Keratinocyte (primary cell): Measurements from ENCODE around the gene CDKL4. TPM values are rescaled to one million over a fixed set of nuclear protein-coding genes. Genes with fewer than 3 reads are reported as not detected.

ENCODE experiments used
- DNase-seq: peaks from one replicate; pipeline ENCODE4 v3.0.0-alpha.2; 2011; ENCODE audit warnings: low read depth, missing footprints, low spot score
- FAIRE-seq: peaks from 2 replicates; lab custom pipeline; 2011; peaks lifted over from hg19 to GRCh38; lab: Jason Lieb, UNC
- H2AFZ ChIP-seq: 2 replicates; pipeline ENCODE4 v1.6.0; 2012; ENCODE audit warnings: low read length, control low read depth, inconsistent platforms; ENCODE audit not compliant: control insufficient read depth
- H3K27ac ChIP-seq: 2 replicates; pipeline ENCODE4 v1.5.1; 2011; ENCODE audit warnings: low read length; ENCODE audit not compliant: control insufficient read depth, insufficient read depth
- H3K27me3 ChIP-seq: 3 replicates; pipeline ENCODE4 v1.6.0; 2011; ENCODE audit warnings: low read length; ENCODE audit not compliant: control insufficient read depth, insufficient read depth; ENCODE audit errors: extremely low read depth
- H3K36me3 ChIP-seq, 2 experiments: 2 replicates in 1 of 2; 3 replicates in 1 of 2; pipeline ENCODE4 v1.5.1; 2011; ENCODE audit warnings: low read length in 2 of 2, mild to moderate bottlenecking in 1 of 2; ENCODE audit not compliant: control insufficient read depth in 2 of 2, insufficient read depth in 2 of 2; ENCODE audit errors: extremely low read depth in 1 of 2
- H3K4me1 ChIP-seq: 3 replicates; pipeline ENCODE4 v1.5.1; 2011; ENCODE audit warnings: low read length; ENCODE audit not compliant: control insufficient read depth, insufficient read depth; ENCODE audit errors: extremely low read depth
- H3K4me2 ChIP-seq: 3 replicates; pipeline ENCODE4 v1.6.0; 2011; ENCODE audit warnings: low read depth, low read length; ENCODE audit not compliant: control insufficient read depth, insufficient read depth; ENCODE audit errors: extremely low read depth
- H3K4me3 ChIP-seq, 3 experiments: fragments of 200-600 bp in 1 of 3; sonication (generic) in 1 of 3; 2 replicates in 2 of 3; 3 replicates in 1 of 3; pipeline ENCODE4 v1.5.1; 2011 to 2016; ENCODE audit warnings: low read length in 3 of 3, mild to moderate bottlenecking in 3 of 3, control low read depth in 2 of 3, inconsistent platforms in 1 of 3, low read depth in 1 of 3, mixed read lengths in 1 of 3, mixed run types in 1 of 3, moderate library complexity in 1 of 3; ENCODE audit not compliant: control insufficient read depth in 2 of 3, insufficient read depth in 2 of 3; ENCODE audit errors: extremely low read depth in 1 of 3
- H3K79me2 ChIP-seq: 2 replicates; pipeline ENCODE4 v1.6.0; 2012; ENCODE audit warnings: low read length; ENCODE audit not compliant: control insufficient read depth, insufficient read depth
- H3K9ac ChIP-seq: 3 replicates; pipeline ENCODE4 v1.6.0; 2011; ENCODE audit warnings: low read length; ENCODE audit not compliant: control insufficient read depth, insufficient read depth; ENCODE audit errors: extremely low read depth
- H3K9me1 ChIP-seq: 3 replicates; pipeline ENCODE4 v1.6.0; 2011; ENCODE audit warnings: low read length; ENCODE audit not compliant: control insufficient read depth, insufficient read depth; ENCODE audit errors: extremely low read depth
- H3K9me3 ChIP-seq: 2 replicates; pipeline ENCODE4 v1.5.1; 2012; ENCODE audit warnings: low read depth, low read length; ENCODE audit not compliant: control insufficient read depth
- H4K20me1 ChIP-seq: 3 replicates; pipeline ENCODE4 v1.6.0; 2011; ENCODE audit warnings: low read length; ENCODE audit not compliant: control insufficient read depth, insufficient read depth; ENCODE audit errors: extremely low read depth
- CTCF ChIP-seq, 3 experiments: IDR thresholded peaks in 1 of 3; conservative IDR thresholded peaks in 1 of 3; optimal IDR thresholded peaks in 1 of 3; 2 replicates in 2 of 3; 3 replicates in 1 of 3; pipeline versions ENCODE3 to v1.5.1; 2011; ENCODE audit warnings: low read length in 3 of 3, mild to moderate bottlenecking in 3 of 3, moderate library complexity in 2 of 3, control low read depth in 1 of 3, inconsistent platforms in 1 of 3; ENCODE audit not compliant: insufficient read depth in 2 of 3; ENCODE audit errors: extremely low read depth in 1 of 3
- EZH2 ChIP-seq: IDR thresholded peaks from one replicate; pipeline ENCODE4 v1.6.1; 2012; ENCODE audit warnings: inconsistent platforms, mild to moderate bottlenecking, low read length, moderate library complexity
- dilution Hi-C: fragments of 300-500 bp; cut with MboI; formaldehyde crosslinking; loops from one replicate; pipeline ENCODE4 v1.7.0; 2020; ENCODE audit warnings: low sequenced_read_pairs; ENCODE audit not compliant: extremely low pct_ligation_motif_present
- polyA plus RNA-seq, 5 experiments: library from polyadenylated mRNA; depleted of rRNA in 3 of 5; stranded (reverse) in 3 of 5; stranded (forward) in 1 of 5; unstranded in 1 of 5; fragments of >200 nt; gene quantifications; 1 replicate in 1 of 5; 2 replicates in 3 of 5; 3 replicates in 1 of 5; pipeline versions ENCODE4 v1.2.1 to v1.2.3, GENCODE V29; 2011 to 2012; ENCODE audit warnings: missing spikeins in 2 of 5, low read depth in 1 of 5, low replicate concordance in 1 of 5

CDKL4 gene
- polyA plus RNA-seq, 1 donor (not counting 4 experiments of a cell fraction or from before 2014, with no cell fraction given): not detected

DNA sequence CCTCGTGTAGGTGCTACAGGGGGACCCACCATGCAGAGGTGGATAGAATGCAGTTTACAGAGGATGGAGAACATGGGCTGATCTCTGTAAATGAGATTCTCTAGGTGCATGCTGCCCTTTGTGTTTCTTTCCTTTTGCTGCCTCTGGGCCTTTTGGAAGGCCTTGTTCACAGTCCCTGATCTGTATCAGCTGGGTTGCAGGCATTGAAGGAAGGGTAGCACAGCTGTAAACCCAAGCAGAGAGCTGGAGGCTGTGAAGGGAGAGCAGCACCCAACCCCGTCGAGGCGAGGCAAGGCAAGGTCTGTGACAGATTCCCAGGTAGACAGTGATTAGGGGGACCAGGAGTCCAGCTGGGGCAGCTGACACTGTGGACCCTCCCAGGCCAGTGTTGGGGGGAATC lies 66.8 kb downstream of the CDKL4 start:
- no peaks in the 10 kb centered on the region for H3K79me2 ChIP-seq
- no peaks in the 10 kb centered on the region for H3K4me1 ChIP-seq
- no peaks in the 10 kb centered on the region for H3K9me3 ChIP-seq
- H3K36me3 ChIP-seq: no peaks in the 10 kb centered on the region
- H3K9ac ChIP-seq: no peak overlapping the region
- no peak for DNase-seq
- H3K4me3 ChIP-seq: no peak overlapping the region
- no peak overlapping the region for H3K4me2 ChIP-seq
- no peak overlapping the region for H2AFZ ChIP-seq
- dilution Hi-C loops: no loop called here
- TF ChIP-seq CTCF (optimal IDR thresholded peaks at IDR 0.05 in 1 of 3, IDR thresholded peaks at IDR 0.05 in 1 of 3, conservative IDR thresholded peaks at IDR 0.05 in 1 of 3; ENCODE audit: extremely low read depth in 1 of 3, insufficient read depth in 2 of 3, low read length in 3 of 3) (no peak), EZH2 (no peak)
- H4K20me1 ChIP-seq: no peaks in the 10 kb centered on the region
- no peak for FAIRE-seq
- H3K9me1 ChIP-seq: no peaks in the 10 kb centered on the region
- H3K27me3 ChIP-seq: no peaks in the 10 kb centered on the region
- no peak overlapping the region for H3K27ac ChIP-seq

- no peak overlapping the region for H2AFZ ChIP-seq
- H3K9me3 ChIP-seq: no peaks in the 10 kb centered on the region
- FAIRE-seq (no peak), DNase-seq (no peak)
- dilution Hi-C loops: no loop called here
- H4K20me1 ChIP-seq: no peaks in the 10 kb centered on the region
- no peaks in the 10 kb centered on the region for H3K9me1 ChIP-seq
- TF ChIP-seq CTCF (optimal IDR thresholded peaks at IDR 0.05 in 1 of 3, IDR thresholded peaks at IDR 0.05 in 1 of 3, conservative IDR thresholded peaks at IDR 0.05 in 1 of 3; ENCODE audit: extremely low read depth in 1 of 3, insufficient read depth in 2 of 3, low read length in 3 of 3) (no peak), EZH2 (no peak)
- H3K4me3 ChIP-seq: no peak overlapping the region
- no peaks in the 10 kb centered on the region for H3K79me2 ChIP-seq
- no peak overlapping the region for H3K9ac ChIP-seq
- no peak overlapping the region for H3K4me2 ChIP-seq
- no peaks in the 10 kb centered on the region for H3K36me3 ChIP-seq
- no peaks in the 10 kb centered on the region for H3K27me3 ChIP-seq
- H3K4me1 ChIP-seq: no peaks in the 10 kb centered on the region
- no peak overlapping the region for H3K27ac ChIP-seq
Measured at GRCh38 chr2:39175026-39175812, 68.6 kb downstream of the CDKL4 start.
